Hepatocyte (in vitro differentiated cells): Measurements from ENCODE around the gene HECTD4. TPM values are rescaled to one million over a fixed set of nuclear protein-coding genes. Genes with fewer than 3 reads are reported as not detected.

Source experiments
- DNase-seq: peaks from one replicate; pipeline ENCODE4 v3.0.0-alpha.2; 2016; ENCODE audit warnings: low spot score
- H2AFZ ChIP-seq: fragments of 200-600 bp; sonication (generic); 2 replicates; pipeline ENCODE4 v1.6.0; 2016; ENCODE audit warnings: antibody characterized with exemption, mild to moderate bottlenecking
- H3K27ac ChIP-seq: fragments of 200-600 bp; sonication (generic); 2 replicates; pipeline ENCODE4 v1.5.1; 2016; ENCODE audit warnings: mild to moderate bottlenecking
- H3K27me3 ChIP-seq: fragments of 200-600 bp; sonication (generic); 2 replicates; pipeline ENCODE4 v1.6.1; 2016
- H3K36me3 ChIP-seq: fragments of 200-600 bp; sonication (generic); replicated peaks from 2 replicates; pipeline ENCODE4 v1.5.1; 2016; ENCODE audit warnings: low read depth; ENCODE audit not compliant: insufficient read depth
- H3K4me1 ChIP-seq: fragments of 200-600 bp; sonication (generic); 2 replicates; pipeline ENCODE4 v1.5.1; 2016; ENCODE audit warnings: mild to moderate bottlenecking, moderate library complexity; ENCODE audit not compliant: insufficient read depth
- H3K4me2 ChIP-seq: fragments of 200-600 bp; sonication (generic); 2 replicates; pipeline ENCODE4 v1.6.0; 2016
- H3K4me3 ChIP-seq: fragments of 200-600 bp; sonication (generic); 2 replicates; pipeline ENCODE4 v1.5.1; 2016; ENCODE audit warnings: mild to moderate bottlenecking
- H3K79me2 ChIP-seq: fragments of 200-600 bp; sonication (generic); 2 replicates; pipeline ENCODE4 v1.6.0; 2017; ENCODE audit warnings: mild to moderate bottlenecking
- H3K9me2 ChIP-seq: fragments of 200-600 bp; sonication (generic); replicated peaks from 2 replicates; pipeline ENCODE4 v1.6.0; 2017; ENCODE audit warnings: mild to moderate bottlenecking; ENCODE audit not compliant: insufficient read depth
- H3K9me3 ChIP-seq: fragments of 200-600 bp; sonication (generic); 2 replicates; pipeline ENCODE4 v1.5.1; 2016; ENCODE audit warnings: low read depth, mild to moderate bottlenecking
- H4K20me1 ChIP-seq: fragments of 200-600 bp; sonication (generic); 2 replicates; pipeline ENCODE4 v1.6.0; 2016; ENCODE audit warnings: mild to moderate bottlenecking; ENCODE audit not compliant: insufficient read depth, poor library complexity, severe bottlenecking
- EZH2 ChIP-seq: fragments of 200-600 bp; sonication (generic); IDR thresholded peaks from 2 replicates; pipeline ENCODE4 v1.6.1; 2016; ENCODE audit warnings: antibody characterized with exemption, mild to moderate bottlenecking, borderline replicate concordance
- EZH2phosphoT487 ChIP-seq: fragments of 200-600 bp; sonication (generic); IDR thresholded peaks from one replicate; pipeline ENCODE4 v1.6.1; 2018; ENCODE audit warnings: antibody characterized with exemption, mild to moderate bottlenecking, low read depth, moderate library complexity; ENCODE audit not compliant: unreplicated experiment, severe bottlenecking
- WGBS: methylation state at CpG from one replicate; pipeline ENCODE4 v1.1.6; 2016; ENCODE audit warnings: low lambda C conversion rate; ENCODE audit errors: missing lambda C conversion rate; 5-methylcytosine and 5-hydroxymethylcytosine counted together
- polyA plus RNA-seq: library from polyadenylated mRNA; unstranded; fragments of >200 nt; fragmentation: Nextera tagmentation; extraction: Ambion mirVana; gene quantifications from 2 replicates; pipeline ENCODE4 v1.2.1, GENCODE V29; 2016
- total RNA-seq: library from RNA; depleted of rRNA; stranded (reverse); fragments of >200 nt; gene quantifications from 2 replicates; pipeline ENCODE4 v1.2.3, GENCODE V29; 2014
- TF ChIP-seq, protein P1 (sequence below): fragments of 200-600 bp; sonication (generic); IDR thresholded peaks from 2 replicates; pipeline ENCODE4 v1.5.1; 2016; ENCODE audit warnings: antibody characterized with exemption, mild to moderate bottlenecking; ENCODE audit not compliant: poor library complexity

The HECTD4 gene
- total and polyA plus RNA-seq, 2 experiments from 2014 or later = 22.7 to 27.1 TPM

DNA sequence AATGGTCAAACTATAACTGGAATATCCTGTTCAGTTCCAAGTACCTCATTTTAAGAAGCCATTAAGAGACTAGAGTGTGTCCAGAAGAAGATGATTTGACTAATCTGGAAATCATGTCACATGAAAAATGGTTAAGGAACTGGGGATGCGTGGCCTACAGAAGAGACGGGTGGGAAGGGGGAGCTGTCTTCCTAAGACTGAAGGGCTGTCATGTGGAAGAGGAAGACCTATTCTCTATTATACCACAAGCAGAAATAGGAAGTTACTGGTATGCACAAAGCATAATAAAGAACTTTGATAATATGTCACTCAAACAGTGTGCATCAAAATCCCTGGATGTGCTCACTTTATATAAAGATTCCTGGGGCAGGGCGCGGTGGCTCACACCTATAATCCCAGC is 50.3 kb downstream of the HECTD4 start:
- no peaks in the 10 kb centered on the region for H3K4me1 ChIP-seq
- peaks cover 23% of the 10 kb centered on the region for H4K20me1 ChIP-seq
- H3K4me3 ChIP-seq = no peak overlapping the region
- no peak for DNase-seq
- no peaks in the 10 kb centered on the region for H3K27me3 ChIP-seq
- no peaks in the 10 kb centered on the region for H3K9me3 ChIP-seq
- H3K27ac ChIP-seq = no peak overlapping the region
- TF ChIP-seq EZH2phosphoT487 (no peak), EZH2 (no peak)
- TF ChIP-seq, protein P1, sequence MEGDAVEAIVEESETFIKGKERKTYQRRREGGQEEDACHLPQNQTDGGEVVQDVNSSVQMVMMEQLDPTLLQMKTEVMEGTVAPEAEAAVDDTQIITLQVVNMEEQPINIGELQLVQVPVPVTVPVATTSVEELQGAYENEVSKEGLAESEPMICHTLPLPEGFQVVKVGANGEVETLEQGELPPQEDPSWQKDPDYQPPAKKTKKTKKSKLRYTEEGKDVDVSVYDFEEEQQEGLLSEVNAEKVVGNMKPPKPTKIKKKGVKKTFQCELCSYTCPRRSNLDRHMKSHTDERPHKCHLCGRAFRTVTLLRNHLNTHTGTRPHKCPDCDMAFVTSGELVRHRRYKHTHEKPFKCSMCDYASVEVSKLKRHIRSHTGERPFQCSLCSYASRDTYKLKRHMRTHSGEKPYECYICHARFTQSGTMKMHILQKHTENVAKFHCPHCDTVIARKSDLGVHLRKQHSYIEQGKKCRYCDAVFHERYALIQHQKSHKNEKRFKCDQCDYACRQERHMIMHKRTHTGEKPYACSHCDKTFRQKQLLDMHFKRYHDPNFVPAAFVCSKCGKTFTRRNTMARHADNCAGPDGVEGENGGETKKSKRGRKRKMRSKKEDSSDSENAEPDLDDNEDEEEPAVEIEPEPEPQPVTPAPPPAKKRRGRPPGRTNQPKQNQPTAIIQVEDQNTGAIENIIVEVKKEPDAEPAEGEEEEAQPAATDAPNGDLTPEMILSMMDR = no peak
- no peaks in the 10 kb centered on the region for H3K36me3 ChIP-seq
- H3K4me2 ChIP-seq = no peak overlapping the region
- peaks cover 91% of the 10 kb centered on the region for H3K79me2 ChIP-seq
- H3K9me2 ChIP-seq = no peaks in the 10 kb centered on the region
- WGBS = 92% methylated on average over 4 of the region's 4 CpGs
- H2AFZ ChIP-seq = no peak overlapping the region

DNA sequence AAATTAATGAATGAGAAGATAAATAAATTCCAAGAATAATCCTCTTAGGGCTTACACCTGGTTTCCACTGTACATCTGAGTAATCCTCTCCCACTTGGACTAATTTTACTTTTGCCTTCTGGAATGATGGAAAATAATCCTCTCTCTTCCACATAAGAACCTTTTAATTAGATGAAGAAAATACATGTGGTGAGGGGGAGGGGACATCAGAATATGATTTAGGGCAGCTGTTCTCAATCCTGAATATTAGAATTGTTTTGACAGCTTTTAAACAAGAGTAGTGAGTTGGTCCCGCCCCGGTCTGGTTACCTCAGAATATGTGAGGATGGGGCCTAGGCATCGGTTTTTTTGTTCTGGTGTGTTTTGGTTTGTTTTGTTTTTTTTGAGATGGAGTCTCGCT is 51.5 kb downstream of the HECTD4 start:
- peaks cover 23% of the 10 kb centered on the region for H4K20me1 ChIP-seq
- no peaks in the 10 kb centered on the region for H3K4me1 ChIP-seq
- H3K27ac ChIP-seq = no peak overlapping the region
- peaks cover 91% of the 10 kb centered on the region for H3K79me2 ChIP-seq
- 98% methylated on average over 4 of the region's 4 CpGs for WGBS
- no peak overlapping the region for H2AFZ ChIP-seq
- no peak overlapping the region for H3K4me2 ChIP-seq
- H3K36me3 ChIP-seq = no peaks in the 10 kb centered on the region
- TF ChIP-seq, protein P1 = no peak
- no peak for TF ChIP-seq EZH2
- TF ChIP-seq EZH2phosphoT487 = no peak
- H3K4me3 ChIP-seq = no peak overlapping the region
- no peak for DNase-seq
- no peaks in the 10 kb centered on the region for H3K9me3 ChIP-seq
- no peaks in the 10 kb centered on the region for H3K9me2 ChIP-seq
- H3K27me3 ChIP-seq = no peaks in the 10 kb centered on the region

DNA sequence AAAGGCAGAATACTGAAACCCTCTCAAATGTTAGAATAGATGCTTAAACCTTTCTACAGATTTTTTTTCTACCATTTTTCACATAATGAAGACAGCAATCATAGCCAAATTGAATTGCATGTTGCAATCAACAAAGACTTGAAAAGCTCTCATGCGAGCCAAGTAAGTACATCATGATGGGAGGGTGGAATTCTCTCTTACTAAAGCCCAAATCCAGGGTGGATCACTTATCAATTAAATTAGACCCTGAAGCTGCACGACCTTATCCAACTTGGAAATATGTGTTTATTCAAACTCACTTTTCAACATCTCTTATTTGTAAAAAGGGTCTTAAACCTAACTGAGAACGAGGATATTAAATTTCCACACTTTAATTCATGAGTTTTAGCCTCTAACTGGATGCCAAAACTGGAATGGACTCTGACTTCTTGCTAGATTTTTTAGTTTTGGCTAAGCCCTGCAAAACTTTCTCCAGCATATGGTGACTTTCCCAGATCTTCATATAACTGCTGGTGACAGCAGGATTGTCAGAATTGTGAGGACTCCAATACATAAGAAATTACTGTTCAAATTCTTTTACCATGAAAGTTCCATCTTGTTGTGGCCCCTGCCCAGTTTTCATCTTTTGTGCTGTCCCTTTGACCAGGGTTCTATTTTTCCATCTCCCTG is 53.6 kb downstream of the HECTD4 start:
- Histone ChIP-seq H3K4me2 (no peak overlapping the region), H3K27ac (no peak overlapping the region), H3K36me3 (no peaks in the 10 kb centered on the region), H4K20me1 (peaks cover 21% of the 10 kb centered on the region), H3K27me3 (no peaks in the 10 kb centered on the region), H3K9me3 (no peaks in the 10 kb centered on the region), H3K4me1 (no peaks in the 10 kb centered on the region), H3K79me2 (peaks cover 85% of the 10 kb centered on the region), H2AFZ (no peak overlapping the region), H3K4me3 (no peak overlapping the region), H3K9me2 (no peaks in the 10 kb centered on the region)
- no peak for TF ChIP-seq EZH2
- TF ChIP-seq, protein P1 = no peak
- TF ChIP-seq EZH2phosphoT487 = no peak
- WGBS = 89% methylated on average over 3 of the region's 3 CpGs
- DNase-seq = no peak
